NCI-H748 (cell line): ENCODE results near the gene OBP2B.
"Not testable (repeated sequence)": the region's sequence is repeated elsewhere in the genome, so short reads cannot be mapped to it uniquely, and the experiment has no call there.

Experiments used
- DNase-seq: peaks from one replicate; lab custom pipeline; 2025; ENCODE audit not compliant: unreplicated experiment; lab: John Stamatoyannopoulos, UW

The OBP2B gene

GRCh38 chr9:133223159-133223756 lies 14.2 kb upstream of the OBP2B start:
- not testable (repeated sequence) for DNase-seq

DNA sequence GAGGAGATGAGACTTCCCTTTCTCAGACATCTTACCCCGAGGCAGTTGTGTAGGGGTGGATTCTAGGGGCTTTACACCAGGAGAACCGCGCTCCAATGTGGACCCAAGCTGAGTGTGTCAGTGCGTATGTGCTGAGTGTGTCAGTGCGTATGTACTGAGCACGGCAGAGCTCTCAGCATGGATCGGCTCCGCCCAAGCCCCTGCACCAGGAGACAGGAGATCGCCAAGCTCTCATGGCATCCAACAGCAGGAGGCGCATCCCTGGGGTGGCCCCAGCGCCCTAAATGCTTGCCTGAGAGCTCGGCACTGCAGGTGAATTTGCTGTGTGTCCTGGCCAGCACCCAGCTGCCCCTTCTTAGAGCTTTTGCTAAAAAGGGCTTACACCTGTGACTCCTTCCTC lies 12.9 kb upstream of the OBP2B start:
- DNase-seq: not testable (repeated sequence)

GRCh38 chr9:133221177-133221809 lies 12.2 kb upstream of the OBP2B start:
- DNase-seq: no peak

DNA sequence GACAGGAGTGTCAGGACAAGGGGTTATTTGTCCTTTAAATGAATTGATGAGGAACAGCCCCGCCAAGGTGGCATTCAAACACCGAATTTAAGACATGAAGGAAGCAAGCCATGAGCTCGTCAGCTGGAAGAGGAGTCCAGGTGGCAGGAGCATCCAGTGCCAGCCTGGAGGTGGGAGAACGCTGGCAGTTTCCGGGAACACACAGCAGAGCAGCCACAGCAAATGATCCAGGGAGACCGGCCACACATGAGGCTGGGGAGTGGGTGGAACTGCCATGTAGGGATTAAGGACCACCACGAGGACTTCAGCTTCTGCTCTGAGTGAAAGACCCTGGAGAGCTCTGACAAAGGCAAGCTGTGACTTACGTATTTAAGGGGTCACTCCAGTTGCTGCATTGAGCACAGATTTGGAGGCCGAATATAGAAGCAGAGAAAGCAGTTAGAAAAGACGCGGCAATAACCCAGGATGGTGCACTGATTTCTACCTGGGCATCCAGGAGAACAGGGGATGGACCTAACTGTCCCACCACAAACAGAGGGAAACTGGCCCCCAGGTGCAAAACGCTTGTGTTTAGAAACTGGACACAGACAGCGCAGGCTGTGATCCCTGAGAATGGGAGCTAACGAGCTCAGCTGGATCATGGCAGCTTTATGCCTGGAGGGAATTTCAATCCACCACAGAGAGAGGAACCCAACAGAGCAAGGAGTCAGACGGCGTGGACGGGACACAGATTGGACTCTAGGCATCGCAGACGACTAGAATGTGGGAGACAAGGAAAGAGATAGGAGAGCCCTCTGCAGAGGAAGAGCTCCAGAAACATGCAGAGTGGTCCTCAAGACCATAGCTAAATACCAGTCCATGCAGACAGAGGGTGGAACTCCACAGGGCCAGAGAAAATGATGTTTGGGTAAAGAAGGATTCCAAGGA lies 9.3 kb upstream of the OBP2B start:
- not testable (repeated sequence) for DNase-seq

DNA sequence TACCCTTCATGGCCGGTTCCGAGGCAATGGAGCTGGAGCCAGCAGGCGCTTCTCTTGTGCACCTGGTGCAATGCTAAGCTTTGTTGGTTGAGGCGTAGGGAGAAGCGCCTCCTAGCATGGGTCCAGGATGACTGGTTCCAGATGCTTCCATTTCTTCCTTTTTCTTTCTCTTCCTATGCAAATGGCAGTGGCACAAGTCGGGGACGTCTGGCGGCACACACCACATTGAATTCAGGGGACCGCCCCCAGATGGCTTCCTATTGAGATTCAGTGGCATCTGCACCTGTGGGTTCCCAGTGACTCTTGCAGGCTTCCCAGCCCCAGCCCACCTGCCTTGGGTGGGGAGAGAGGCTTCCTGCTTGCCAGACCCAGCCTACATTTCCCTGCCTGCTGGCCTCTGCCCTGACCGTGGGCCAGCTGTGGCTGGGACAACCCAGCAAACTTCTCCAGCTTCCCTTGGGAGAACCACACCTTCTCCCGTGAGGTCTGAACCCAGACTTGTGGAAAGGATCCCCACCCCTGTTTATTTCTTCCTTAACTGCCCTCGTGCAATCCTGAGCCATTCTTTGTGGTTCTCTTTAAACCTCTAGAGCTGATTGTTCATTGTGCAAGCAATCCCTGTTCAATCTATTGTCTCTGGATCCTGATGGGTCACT lies 8.4 kb upstream of the OBP2B start:
- DNase-seq: not testable (repeated sequence)

DNA sequence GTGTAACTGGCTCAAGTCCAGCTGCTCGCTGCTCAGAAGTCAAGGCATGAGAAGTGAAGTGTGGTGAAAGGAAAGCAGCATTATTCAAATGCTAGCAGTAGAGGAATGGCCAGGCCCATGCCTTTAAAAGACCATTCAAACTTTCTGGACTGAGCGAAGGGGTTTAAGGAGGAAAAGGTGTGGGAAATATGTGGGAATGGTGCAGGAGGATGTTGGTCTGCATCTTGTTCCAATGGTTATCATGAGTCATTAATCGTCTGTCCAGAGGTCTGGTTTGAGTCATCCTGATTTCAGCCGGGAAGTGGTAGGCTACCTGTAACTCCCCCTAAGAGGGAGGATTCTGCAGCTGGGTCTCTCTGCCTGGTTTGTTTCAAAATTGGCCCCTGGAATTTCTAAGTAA lies 5.2 kb upstream of the OBP2B start:
- not testable (repeated sequence) for DNase-seq

- no peak for DNase-seq
Measured at GRCh38 chr9:133210609-133211008, 1.6 kb upstream of the OBP2B start.

DNA sequence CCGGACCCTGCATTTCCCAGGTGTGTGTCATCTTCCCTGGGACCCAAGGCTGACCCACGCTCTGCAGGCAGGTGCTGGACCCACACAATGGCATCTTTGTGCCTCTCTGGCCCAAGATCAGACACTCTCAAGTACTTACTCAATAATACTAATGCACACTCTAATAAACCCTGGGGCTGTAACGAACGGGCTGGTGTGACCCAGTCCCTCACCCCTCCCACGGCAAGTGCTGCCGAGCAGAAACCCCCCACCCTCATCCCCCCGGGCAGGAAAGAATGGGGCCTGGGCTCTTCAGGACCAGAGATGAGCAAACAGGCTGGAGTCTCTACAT lies 1.1 kb upstream of the OBP2B start:
- no peak for DNase-seq

DNA sequence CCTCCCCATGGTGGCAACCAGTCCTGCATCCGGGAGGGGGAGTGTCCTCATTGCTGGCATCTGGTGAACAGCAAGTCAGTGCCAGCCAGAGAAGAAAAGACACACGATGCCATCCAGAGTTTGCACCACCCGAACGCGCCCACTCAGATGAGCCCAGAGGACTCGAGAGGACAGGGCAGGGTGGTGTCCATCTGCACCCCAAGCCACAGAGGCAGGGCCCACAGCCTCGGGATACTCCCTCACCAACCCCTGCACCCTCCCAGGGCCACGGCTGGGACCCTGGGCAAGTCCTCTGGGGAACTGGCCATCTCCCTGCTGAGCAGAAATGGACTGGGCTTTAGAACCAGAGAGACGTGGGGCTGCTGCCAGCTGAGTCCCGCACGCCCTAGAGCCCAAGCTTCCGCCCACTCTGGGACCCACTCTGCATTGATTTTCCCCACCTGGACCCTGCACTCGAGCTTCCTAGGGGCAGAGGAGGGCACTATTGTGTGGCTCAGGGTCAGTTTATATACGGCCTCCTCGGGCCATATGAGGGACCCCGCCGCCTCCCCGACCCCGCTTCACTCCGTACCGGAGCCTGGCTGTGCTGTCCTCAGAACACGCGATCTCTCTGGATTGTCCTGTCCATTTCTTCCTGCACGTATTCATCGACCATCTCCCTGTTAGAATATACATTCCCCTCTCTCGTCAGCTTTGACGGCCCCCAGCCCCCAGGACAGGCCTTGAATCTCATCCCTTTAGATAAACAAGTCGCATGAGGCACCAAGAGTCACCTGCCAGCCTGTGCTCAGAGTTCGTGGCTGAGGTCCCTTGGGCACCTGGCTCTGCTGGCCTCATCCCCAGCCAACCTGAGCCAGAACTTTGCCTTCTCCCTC lies 514 bp upstream of the OBP2B start:
- not testable (repeated sequence) for DNase-seq

DNA sequence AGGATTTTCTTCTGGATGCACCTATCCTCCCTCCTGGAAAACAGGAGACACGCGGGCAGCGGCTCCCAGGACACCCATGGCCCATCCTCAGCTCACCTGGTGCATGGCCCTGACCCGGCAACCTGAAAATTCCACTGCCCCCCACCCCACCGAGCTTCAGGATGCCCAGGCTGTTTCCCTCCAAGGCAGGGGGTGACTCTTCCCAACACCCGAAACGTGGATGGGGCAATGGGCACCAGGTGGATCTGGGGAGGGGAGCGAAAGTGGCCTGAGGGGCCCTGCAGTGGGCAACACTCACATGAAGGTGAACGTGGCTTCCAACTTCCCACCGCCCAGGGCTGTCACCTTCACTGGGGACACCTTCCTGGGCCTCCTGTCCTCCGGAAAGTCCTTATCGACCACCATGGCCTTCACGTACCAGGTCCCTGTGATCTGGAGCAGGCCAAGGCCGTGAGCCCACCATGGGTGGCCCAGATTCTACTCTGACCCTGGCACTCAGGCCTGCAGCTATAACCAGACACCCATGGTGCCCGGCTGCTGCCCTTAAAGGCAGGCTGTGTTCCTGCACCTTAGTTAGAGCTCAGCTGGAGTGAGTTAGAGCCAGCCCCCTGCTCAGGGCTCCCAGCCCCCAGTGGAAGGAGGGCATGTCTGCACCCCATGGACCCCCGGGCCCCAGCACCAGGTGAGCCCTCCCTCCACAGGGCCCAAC lies 725 bp downstream of the OBP2B start:
- not testable (repeated sequence) for DNase-seq

DNA sequence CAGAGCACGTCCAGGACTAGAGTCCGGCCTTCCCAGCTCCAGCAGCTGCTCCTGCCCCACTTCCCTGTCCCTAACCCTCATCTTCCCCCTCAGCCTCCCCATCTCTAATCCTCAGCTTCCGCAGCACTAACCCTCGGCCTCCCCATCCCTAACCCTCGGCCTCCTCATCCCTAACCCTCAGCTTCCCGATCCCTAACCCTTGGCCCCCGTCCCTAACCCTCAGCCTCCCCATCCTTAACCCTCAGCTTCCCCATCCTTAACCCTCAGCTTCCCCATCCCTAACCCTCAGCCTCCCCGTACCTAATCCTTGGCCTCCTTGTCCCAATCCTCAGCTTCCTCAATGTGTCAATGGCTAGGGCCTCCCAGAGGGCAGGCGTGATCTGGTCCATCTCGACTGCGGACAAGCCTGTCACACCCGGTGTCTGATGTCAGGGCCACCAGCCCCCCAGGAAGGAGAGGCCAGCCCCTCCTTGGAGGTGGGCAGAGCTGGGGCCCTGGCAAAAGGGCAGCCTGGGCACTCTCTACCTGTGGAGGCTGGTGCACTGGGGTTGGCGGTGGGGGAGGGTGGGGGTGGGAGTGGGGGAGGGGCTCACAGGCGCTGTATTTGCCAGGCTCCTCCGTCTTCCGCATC lies 1.4 kb downstream of the OBP2B start:
- DNase-seq: no peak

- no peak for DNase-seq
Measured at GRCh38 chr9:133207021-133207531, 2.0 kb downstream of the OBP2B start.

GRCh38 chr9:133205996-133206931 lies 2.8 kb downstream of the OBP2B start:
- DNase-seq: no peak

DNA sequence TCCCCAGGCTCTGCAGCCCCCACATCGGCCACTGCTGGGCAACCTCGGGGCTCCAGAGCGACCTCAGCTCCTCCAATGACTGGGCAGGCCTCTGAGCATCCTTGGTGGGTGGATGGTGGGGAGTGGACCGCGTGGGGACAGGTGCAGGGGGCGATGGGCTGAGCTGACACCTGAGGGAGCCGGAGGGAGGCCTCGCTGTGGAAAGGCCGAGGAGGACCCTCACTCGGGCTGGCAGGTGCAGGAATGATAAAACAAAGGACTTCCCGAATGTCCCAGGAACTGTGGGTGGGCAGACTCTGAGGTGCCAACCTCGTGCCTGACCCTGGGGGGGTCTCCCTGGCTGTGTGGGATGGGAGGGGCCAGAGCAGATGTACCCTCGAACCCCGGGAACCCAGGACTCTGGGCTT lies 3.6 kb downstream of the OBP2B start:
- not testable (repeated sequence) for DNase-seq

DNA sequence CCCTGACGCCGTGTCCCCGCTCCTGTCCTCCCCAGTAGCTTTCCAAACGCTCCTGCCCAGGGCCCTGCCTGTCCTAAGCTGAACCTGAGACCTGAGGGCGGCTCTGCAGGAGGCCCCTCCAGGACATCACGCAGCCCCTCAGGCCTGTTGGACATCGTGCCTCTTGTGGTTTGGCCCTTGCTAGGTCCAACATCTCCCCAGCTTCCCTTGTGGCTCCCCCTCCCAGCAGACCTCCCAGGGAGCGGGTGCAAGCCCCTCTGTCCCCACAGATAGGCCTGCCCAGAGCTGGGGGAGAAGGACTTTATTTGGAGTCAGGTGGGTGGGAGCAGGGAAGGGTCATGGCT lies 4.1 kb downstream of the OBP2B start:
- no peak for DNase-seq

DNA sequence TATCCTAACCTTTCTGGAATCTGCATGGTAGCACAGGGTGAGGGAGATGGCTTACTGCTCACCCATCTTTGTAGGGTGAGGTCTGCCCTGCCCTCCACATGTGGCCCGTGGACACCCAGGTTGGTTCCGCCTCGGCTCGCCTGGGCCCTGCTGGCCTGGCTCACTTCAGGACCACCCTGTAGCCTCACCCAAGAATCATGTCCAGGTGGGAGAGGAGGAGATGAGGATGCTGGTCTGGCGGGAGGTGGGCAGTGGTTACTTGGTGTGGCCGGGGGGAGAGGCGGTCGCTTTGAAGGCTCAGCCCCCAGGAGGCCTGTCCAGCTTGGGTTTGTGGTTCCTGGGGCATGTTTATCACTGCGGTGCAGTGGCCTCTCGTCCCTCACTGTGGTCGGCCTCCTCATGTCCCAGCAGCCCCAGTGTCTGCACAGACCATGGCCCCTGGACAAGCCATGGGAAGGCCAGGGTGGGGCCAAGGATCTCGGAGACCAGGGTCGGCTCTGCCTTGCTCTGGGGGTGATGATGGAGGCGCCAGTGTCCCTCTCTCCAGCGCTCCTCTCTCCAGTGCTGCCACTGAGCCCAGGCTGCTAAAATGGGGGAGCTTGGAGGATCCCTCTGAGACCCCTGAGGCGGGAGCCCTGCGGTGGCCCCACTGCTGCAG lies 4.6 kb downstream of the OBP2B start:
- no peak for DNase-seq

GRCh38 chr9:133203506-133204075 lies 5.5 kb downstream of the OBP2B start:
- DNase-seq: no peak
